Measurements from ENCODE around the gene LENG8.
"Not testable (repeated sequence)": the region's sequence is repeated elsewhere in the genome, so short reads cannot be mapped to it uniquely, and the experiment has no call there.

Gene LENG8

DNA sequence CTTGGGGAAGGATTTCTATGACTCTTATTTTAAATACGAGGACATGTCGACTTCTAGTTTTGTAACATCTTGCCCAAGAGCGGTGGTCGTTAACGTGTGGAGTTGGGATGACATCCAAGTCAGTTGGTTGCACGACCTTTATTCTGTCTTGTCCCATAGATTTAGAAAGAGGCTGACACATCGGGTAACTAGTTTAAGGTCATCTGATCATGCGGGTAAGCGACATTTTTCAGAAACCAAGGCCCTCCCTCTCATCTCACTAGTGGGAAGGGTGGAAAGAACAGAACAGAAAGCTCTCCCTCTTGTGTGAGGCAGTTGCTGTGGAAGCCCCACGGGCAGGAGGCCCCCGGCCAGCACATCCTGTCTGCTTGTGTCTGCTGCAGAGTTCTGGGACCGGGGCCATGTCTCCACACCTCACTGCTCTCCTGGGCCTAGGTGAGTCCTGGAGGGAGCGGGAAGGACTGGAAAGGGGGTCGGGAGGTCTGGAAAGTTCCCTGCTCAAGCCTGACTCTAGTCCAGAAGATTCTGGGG lies 53.6 kb downstream of the LENG8 start, which contains the start of gene LAIR2:
Gene LAIR2, plus strand, starts transcription at position 314 of the 531 bp plus-strand sequence. Its CDS starts 88 bp downstream, at position 402.
- in situ Hi-C loops (cut with HindIII; ENCODE audit: low sequenced_read_pairs): no loop called here
- TF ChIP-seq, protein P1, sequence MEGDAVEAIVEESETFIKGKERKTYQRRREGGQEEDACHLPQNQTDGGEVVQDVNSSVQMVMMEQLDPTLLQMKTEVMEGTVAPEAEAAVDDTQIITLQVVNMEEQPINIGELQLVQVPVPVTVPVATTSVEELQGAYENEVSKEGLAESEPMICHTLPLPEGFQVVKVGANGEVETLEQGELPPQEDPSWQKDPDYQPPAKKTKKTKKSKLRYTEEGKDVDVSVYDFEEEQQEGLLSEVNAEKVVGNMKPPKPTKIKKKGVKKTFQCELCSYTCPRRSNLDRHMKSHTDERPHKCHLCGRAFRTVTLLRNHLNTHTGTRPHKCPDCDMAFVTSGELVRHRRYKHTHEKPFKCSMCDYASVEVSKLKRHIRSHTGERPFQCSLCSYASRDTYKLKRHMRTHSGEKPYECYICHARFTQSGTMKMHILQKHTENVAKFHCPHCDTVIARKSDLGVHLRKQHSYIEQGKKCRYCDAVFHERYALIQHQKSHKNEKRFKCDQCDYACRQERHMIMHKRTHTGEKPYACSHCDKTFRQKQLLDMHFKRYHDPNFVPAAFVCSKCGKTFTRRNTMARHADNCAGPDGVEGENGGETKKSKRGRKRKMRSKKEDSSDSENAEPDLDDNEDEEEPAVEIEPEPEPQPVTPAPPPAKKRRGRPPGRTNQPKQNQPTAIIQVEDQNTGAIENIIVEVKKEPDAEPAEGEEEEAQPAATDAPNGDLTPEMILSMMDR (IDR thresholded peaks at IDR 0.05; ENCODE audit: low read depth, low read length): no peak
- H3K4me3 ChIP-seq (ENCODE audit: low read depth, low read length): no peak within 1 kb of the TSS
- DNase-seq (ENCODE audit: low read depth, low spot score): no peak

DNA sequence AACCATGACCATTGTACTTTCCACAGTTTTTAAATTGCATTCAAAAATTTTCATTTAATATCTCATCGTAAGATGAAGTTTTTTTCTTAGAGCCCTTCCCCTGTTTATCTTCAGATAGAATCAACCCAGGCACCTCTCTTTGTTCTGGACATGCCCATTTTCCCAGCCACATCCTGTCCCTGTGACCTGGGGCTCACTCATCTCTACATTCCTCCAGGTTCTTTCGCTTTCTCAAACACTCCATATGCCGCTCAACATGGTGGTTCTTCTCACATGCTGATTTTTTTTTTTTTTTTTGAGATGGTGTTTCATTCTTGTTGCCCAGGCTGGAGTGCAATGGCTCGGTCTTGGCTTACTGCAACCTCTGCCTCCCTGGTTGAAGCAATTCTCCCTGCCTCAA lies 56.5 kb downstream of the LENG8 start:
- DNase-seq (ENCODE audit: low read depth, low spot score); in situ Hi-C loops (cut with HindIII; ENCODE audit: low sequenced_read_pairs); H3K4me3 ChIP-seq (ENCODE audit: low read depth, low read length): not testable (repeated sequence)

GRCh38 chr19:54506079-54506478 lies 57.1 kb downstream of the LENG8 start:
- H3K4me3 ChIP-seq (ENCODE audit: low read depth, low read length): no peak overlapping the region
- TF ChIP-seq, protein P1 (IDR thresholded peaks at IDR 0.05; ENCODE audit: low read depth, low read length): no peak
- DNase-seq (ENCODE audit: low read depth, low spot score): no peak
- in situ Hi-C loops (cut with HindIII; ENCODE audit: low sequenced_read_pairs): no loop called here

DNA sequence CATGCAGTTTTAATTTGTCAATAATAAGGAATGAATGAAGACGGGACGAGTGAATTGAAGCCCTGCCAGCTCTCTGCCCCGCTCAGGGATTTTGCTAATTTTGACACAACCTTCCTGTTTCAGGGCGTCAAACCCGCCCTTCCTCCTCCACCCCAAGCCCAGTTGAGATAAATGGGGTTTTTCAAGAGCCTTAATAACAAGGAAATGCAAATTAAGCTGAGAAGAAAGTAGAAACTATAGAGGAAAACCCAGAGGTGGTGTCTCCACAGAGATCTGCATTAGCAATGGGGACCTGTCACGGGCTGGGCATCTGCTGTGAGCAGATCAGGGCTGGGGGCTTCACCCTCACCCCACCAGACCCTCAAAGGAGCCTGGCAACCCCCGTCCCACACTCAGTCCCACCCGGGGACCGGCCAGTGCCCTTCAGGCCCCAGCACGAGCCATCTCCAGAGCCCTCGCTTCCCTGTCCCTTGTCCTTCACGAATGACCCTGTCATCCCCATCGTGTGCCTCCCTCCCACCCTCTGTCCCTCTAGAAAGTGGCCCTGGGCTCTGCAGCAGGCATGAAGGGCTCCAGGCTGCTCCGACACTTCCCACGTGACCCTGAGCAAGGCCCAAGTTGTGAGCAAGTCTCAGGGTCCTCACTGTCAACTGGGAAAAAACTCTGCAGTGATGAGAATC lies 58.2 kb downstream of the LENG8 start:
- in situ Hi-C loops (cut with HindIII; ENCODE audit: low sequenced_read_pairs); DNase-seq (ENCODE audit: low read depth, low spot score); H3K4me3 ChIP-seq (ENCODE audit: low read depth, low read length): not testable (repeated sequence)

GRCh38 chr19:54507824-54508223 lies 58.8 kb downstream of the LENG8 start:
- TF ChIP-seq, protein P1 (IDR thresholded peaks at IDR 0.05; ENCODE audit: low read depth, low read length): no peak
- in situ Hi-C loops (cut with HindIII; ENCODE audit: low sequenced_read_pairs): no loop called here
- H3K4me3 ChIP-seq (ENCODE audit: low read depth, low read length): no peak overlapping the region
- no peak for DNase-seq (ENCODE audit: low read depth, low spot score)

- in situ Hi-C loops (cut with HindIII; ENCODE audit: low sequenced_read_pairs): not testable (repeated sequence)
Observed at GRCh38 chr19:54508487-54508886, 59.5 kb downstream of the LENG8 start.

DNA sequence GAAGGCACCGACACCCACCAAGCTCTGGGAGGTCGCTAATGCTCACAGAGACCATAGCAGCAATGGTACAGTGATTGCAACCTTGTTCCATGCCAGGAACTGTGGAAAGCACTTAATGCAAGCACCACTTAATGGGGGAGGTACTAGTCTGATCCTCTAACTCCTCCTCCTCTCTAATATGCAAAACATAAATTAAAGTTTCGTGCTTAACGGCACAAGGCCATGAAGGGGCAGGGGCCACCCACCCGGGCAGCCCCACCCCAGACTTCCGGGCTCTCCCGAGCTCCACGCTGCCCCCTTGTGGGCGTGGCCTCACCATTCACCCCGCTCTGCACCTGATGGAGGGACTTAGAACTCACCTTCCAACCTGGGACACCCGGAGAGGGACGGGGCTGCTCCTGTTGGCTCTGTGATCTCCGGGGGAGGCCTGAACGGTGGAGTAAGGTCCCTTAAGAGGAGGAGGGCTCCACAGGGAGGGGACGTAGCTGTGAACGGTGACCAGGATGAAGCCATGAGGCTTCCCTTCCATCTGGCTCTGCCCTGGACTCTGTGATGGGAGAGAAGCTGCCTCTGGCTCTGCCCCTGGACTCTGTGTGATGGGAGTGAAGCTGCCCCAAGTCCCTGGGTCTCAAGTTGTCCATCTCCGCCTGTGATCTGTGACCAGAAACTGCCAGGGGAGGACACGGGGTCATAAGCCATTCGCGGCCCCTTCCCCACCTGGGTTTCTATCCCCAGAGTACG lies 60.4 kb downstream of the LENG8 start:
- H3K4me3 ChIP-seq (ENCODE audit: low read depth, low read length); DNase-seq (ENCODE audit: low read depth, low spot score); in situ Hi-C loops (cut with HindIII; ENCODE audit: low sequenced_read_pairs): not testable (repeated sequence)

More at GRCh38 chr19:54508487-54508886, 59.5 kb downstream of the LENG8 start:
- not testable (repeated sequence) for DNase-seq (ENCODE audit: low read depth, low spot score); H3K4me3 ChIP-seq (ENCODE audit: low read depth, low read length)
